Measurements from ENCODE around the gene METTL5. TPM values are rescaled to one million over a fixed set of nuclear protein-coding genes. Genes with fewer than 3 reads are reported as not detected.

METTL5 gene
- total and polyA plus RNA-seq, 9 of the 15 experiments (the other 6 are each of a cell fraction or from before 2014, with no cell fraction given): 149 to 471 (median 224) TPM

DNA sequence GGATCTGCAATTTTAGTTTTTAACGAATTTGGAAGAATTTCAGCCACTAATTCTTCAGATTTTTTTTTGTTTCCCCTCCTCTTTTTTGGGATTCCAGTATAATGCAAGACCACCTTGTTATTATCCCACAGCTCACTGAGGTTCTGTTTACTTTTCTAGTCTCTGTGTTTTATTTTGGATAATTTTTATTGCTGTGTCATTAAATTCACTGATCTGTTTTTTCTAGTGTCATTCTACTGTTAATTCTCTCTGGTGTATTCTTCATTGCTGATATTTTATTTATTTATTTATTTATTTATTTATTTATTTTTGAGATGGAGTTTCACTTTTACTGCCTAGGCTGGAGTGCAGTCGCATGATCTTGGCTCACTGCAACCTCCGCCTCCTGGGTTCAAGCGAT is 34.7 kb upstream of the METTL5 start:
- H3K4me3 ChIP-seq: no peak overlapping the region
- ChIA-PET CTCF (ENCODE audit: low intra/inter-chr PET ratio) (no interaction called here), POLR2A (interaction anchor here (1.6 kb wide), 1 partner anchor 10 kb away, joined by 7 read pairs; no protein-coding TSS in a partner anchor)
- BruUV-seq (replicated peaks): no TSS peak
- FAIRE-seq (no peak), DNase-seq (ENCODE audit: extremely low read depth in 1 of 4, low spot score in 3 of 4) (no peak), ATAC-seq (no peak)
- H3K9me3 ChIP-seq (replicated peaks; ENCODE audit: control insufficient read depth, insufficient read depth, low read depth, low read length): no peaks in the 10 kb centered on the region
- in situ Hi-C loops (cut with MboI) (no loop called here), intact Hi-C loops (cut with micrococcal nuclease) (no loop called here)
- H3K4me1 ChIP-seq (replicated peaks in 1 of 2; ENCODE audit: control insufficient read depth in 2 of 2, insufficient read depth in 2 of 2, low read length in 2 of 2): peaks cover 7 to 11% of the 10 kb centered on the region in 2 experiments; a peak in 4 of 5 replicates
- TF ChIP-seq C11orf30 (IDR thresholded peaks at IDR 0.05; ENCODE audit: low read depth) (peak; percentile 86), THAP12 (CRISPR knock-in tag; IDR thresholded peaks at IDR 0.05) (no peak), MAFG (tag; conservative IDR thresholded peaks at IDR 0.05) (peak; percentile 78), MECOM (CRISPR knock-in tag; IDR thresholded peaks at IDR 0.05) (no peak), ZNF316 (IDR thresholded peaks at IDR 0.05) (peak; percentile 95)
- peaks cover 11% of the 10 kb centered on the region; the same call in 1 of the 3 replicates for H3K36me3 ChIP-seq (ENCODE audit: control insufficient read depth, insufficient read depth, low read length)
- no peak overlapping the region for H3K9ac ChIP-seq (ENCODE audit: insufficient read depth in 1 of 2, low read depth in 2 of 2, low read length in 2 of 2)
- H3K9me1 ChIP-seq (ENCODE audit: control insufficient read depth, insufficient read depth, low read length): no peaks in the 10 kb centered on the region
- no peak overlapping the region for H2AFZ ChIP-seq (ENCODE audit: low read depth, low read length)
- H3K27me3 ChIP-seq (ENCODE audit: control insufficient read depth in 2 of 2, insufficient read depth in 2 of 2, low read length in 2 of 2): no peaks in the 10 kb centered on the region
- 90% methylated on average over 4 of the region's 4 CpGs for WGBS (ENCODE audit: insufficient coverage, low coverage, missing lambda C conversion rate)
- H3K79me2 ChIP-seq (ENCODE audit: control insufficient read depth, insufficient read depth, low read length): peaks cover 77% of the 10 kb centered on the region
- no peak overlapping the region for H3K4me2 ChIP-seq (ENCODE audit: insufficient read depth, low read length)
- H4K20me1 ChIP-seq (replicated peaks; ENCODE audit: control insufficient read depth, insufficient read depth, low read length): no peaks in the 10 kb centered on the region; the same call in 1 of the 2 replicates
- no peak overlapping the region for H3K27ac ChIP-seq (ENCODE audit: extremely low read depth, low read depth, low read length)

All from K562 (cell line).